Kidney capillary endothelial cell (primary cell): ENCODE data around the gene STARD9.

ENCODE experiments used
- DNase-seq: peaks from one replicate; pipeline ENCODE4 v3.0.0-alpha.2; 2018; ENCODE audit warnings: low spot score

STARD9 gene

DNA sequence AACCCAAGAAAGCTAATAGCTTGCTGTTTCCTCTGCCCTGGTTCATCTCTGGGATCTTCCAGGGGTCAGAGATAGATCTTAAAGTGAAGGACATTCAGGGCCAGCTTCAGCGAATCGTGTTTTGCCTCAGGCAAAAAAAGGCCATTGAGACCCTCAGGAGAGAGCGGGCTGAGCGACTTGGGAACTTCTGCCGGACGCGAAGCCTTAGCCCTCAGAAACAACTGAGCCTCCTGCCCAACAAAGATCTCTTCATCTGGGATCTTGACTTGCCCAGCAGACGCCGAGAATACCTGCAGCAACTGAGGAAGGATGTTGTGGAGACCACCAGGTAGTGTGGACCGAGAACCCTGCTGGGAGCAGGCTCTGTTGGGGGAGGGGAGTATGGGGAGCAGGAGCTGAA is 119.0 kb downstream of the STARD9 start:
- no peak for DNase-seq

DNA sequence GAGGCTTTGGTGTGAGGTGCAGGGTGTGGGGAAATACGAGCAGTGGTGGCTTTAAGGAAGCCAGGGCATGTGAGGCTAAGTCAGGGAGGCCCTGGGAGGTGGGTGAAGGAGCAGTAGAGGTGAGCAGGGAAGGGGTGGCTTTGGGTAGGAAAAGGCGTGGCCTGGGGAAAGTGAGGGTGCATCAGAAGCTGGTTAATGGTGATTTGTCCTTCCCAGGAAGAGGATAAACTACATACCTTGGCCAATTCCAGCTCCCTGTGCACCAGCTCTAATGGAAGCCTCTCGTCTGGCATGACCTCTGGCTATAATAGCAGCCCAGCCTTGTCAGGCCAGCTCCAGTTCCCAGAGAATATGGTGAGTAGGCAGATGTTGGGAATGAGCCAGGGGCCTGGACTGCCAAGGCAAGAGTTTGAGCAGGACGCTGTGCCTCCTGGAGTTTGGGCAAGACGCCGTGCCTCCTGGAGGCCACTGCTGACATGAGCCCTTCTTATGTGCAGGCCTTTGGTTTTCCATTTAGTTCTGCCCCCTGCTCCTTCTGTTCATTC is 120.2 kb downstream of the STARD9 start:
- DNase-seq = no peak

DNA sequence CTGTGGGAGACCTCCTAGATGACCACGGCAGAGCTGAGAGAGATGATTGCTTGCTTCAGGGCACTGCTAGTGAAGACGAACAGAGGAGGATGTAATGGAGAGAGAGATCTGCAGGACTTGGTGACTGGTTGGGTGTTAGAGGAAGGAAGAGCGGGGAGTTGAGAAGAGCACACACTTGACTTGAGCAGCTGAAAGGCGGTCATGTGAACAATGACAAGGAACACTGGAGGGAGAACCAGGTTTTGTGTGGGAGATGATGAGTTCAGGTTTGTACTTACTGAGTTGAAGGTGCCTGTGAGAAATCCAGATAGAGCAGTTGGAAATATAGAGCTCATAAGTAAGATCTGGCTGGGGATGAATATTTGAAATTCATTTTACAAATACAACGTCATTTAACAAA is 121.2 kb downstream of the STARD9 start:
- DNase-seq = no peak

DNA sequence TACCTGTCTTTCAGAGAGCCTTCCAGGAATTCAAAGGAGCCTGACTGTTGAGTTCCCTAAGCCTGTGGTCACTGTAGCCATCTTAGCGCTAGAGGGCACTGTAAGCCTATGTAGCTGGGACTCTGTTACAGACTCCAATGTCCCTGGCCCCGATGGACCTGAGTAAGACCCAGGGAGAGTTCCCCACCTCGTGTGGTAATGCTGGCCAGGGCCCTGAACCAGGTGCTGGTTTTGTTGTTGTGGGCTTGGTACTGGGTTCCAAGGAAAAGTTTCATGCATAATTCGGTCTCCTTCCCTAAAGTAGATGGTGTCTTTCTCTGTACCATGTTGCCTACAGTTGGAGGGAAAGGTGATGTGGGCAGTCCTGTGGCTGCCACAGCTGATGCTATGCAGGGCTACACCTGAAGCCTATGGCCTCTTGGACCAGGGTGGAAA is 129.1 kb downstream of the STARD9 start:
- peak; percentile 47 for DNase-seq

DNA sequence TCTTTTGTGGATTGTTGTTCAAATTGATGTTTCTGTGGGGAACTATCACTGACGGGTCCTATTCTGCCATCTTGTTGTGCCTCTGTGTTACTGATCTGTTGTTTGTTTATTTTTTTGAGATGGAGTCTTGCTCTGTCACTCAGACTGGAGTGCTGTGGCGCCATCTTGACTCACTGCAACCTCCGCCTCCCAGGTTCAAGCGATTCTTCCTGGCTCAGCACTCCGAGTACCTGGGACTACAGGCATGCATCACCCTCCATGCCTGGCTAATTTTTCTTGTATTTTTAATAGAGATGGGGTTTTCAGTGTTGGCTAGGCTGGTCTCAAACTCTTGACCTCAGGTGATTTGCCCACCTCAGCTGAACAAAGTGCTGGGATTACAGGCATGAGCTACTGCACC is 129.9 kb downstream of the STARD9 start:
- DNase-seq = no peak

DNA sequence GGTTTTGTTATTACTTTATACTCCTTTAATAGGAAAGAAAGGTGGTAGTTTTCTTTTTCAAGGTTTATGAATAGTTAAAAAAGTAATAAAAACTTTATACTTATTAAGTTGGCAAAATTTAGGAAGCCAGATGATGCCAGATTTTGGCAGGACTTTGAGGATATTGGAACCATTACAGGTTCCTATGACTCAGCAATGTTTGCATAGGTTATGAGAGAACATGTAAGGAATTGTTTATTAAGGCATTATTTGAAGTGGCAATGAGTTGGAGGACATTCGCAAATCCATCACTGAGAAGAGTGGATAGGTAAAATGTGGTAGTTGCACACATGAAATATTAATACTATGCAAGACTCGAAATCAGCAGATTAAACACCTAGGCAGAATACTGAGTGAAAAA is 131.7 kb downstream of the STARD9 start:
- DNase-seq = no peak

DNA sequence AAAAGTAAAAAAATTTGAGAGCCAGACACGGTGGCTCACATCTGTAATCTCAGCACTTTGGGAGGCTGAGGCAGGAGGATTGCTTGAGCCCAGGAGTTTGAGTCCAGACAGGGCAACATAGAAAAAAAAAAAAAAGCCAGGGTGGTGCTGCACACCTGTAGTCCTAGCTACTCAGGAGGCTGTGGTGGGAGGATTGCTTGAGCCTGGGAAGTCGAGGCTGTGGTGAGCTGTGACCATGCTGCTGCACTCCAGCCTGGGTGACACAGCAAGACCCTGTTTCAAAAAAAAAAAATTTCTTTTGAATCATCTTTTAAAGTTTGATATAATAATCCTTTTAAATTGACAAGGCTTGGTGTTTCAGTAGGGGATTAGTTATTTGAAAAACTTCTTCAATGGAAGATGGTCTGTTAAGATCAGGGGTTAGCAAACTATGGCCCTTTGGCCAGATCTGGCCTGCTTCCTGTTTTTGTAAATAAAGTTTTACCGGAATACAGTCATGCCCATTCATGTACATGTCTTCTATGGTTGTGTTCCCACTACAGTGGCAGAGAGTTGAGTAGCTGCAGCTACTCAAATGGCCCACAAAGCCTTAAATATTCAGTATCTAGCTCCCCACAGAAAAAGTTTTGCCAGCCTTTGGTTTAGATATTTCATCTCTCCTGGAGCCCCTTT is 132.6 kb downstream of the STARD9 start:
- no peak for DNase-seq

DNA sequence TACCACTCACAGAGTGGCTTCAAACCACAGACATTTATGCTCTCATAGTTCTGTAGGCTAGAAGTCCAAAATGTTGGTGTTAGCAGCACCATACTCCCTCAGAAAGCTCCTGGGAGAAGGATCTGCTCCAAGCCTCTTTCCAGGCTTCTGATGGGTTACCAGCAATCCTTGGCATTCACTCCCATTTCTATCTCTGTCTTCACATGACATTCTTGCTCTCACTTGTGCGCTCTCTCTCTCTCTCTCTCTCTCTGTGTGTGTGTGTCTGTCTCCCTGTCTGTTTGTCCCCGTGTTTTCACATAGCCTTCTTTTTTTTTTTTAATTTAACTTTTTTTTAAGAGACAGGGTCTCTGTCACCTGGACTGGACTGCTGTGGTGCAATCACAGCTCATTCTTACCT is 135.3 kb downstream of the STARD9 start:
- no peak for DNase-seq

DNA sequence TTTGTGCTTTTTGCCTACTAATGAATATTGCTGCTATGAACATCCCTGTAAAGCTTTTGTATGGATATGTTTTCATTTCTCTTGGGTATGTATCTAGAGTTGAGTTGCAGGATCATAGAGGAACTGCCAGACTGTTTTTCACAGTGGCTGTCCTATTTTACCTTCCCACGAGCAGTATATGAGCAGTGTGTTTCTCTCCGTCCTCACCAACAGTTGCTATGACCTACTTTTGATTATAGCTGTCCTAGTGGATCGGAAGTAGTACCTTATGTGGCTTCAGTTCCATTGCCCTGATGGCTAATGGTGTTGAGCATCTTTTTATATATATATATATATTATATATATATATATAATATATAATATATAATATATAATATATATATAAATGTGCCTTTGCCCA is 136.3 kb downstream of the STARD9 start:
- no peak for DNase-seq

DNA sequence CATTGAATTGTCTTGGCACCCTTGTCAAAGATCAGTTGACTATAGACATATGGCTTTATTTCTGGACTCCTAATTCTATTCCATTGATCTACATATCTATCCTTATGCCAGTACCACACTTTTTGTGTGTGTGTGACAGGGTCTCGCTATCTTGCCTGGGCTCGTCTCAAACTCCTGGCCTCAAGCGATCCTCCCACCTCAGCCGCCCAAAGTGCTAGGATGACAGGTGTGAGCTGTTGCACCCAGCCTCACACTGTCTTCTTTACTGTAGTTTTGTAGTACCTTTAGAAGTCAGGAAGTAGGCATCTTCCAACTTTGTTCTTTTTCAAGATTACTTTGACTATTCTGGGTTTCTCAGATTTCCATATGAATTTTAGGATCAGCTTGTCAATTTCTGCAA is 137.2 kb downstream of the STARD9 start:
- DNase-seq = no peak

DNA sequence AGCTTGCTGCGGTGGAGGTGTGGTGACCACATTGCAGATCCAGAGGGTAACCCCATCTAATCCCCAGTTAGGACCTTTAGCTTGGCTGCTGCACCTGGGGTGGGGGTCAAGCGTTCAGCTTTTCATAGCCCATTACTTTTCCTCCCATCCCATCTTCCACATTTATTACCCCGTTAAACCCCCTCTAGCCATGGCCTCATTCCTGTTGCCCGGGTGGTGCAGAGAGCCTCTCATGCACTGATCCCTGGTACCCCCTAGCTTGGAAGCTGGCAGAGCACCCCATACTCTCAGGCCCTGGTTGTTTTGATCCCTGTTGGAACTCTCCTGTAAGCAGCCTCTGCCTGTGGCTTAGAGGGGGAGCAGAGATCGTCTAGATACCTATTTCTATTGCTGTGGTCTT is 140.7 kb downstream of the STARD9 start:
- DNase-seq = no peak

DNA sequence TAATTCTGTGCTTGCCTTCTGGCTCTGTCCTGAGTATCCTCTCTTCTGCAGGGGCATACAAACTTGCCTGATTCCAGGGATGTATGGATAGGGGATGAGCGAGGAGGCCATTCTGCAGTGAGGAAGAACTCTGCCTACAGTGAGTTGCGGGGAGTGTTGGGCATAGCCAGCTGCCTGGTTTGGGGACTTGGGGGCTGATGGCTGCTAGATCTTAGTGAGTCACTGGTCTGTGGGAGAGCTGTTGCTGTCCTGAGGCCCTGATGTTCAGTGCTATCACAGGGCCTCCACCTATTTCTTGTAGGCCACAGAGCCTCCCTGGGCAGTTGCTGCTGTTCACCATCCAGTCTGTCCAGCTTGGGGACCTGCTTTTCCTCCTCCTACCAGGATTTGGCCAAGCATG is 141.2 kb downstream of the STARD9 start:
- no peak for DNase-seq

DNA sequence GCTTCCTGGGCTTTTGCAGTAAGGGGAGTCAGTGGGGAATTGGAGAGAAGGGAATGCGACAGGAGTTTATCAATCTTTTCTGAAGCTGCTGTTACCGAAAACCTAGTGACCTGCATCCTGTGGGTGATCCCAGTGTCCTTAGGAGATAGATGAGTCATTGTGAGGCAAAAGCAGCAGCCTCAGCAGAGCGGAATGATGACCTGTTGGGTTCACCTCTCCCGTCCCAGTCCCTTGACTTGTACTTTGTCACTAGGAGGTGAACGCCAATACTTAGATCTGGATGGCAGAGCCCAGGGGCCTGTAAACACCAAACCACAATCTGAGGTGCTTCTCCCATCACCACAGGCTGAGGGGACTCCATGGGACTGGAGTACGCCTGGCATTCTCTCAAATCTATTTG is 143.6 kb downstream of the STARD9 start:
- DNase-seq = no peak

DNA sequence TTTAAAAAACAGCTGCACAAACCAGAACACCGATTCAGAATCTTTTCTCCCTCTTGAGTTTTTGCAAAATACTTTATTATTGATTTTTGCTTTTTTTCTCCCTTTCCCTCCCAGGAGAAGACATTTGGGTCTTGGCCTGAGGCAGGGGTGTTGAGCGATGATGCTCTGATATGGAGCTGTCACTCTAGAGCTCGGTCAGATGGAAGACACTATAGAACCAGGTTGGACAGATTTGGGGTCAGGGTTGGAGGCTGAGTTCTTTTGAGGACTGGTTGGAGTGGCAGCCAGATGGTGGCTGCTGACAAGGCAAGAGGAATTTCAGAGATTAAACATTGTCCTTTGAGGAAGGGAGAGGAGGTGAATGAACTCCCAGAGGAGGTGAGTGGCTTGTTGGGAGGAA is 144.7 kb downstream of the STARD9 start:
- DNase-seq = no peak

DNA sequence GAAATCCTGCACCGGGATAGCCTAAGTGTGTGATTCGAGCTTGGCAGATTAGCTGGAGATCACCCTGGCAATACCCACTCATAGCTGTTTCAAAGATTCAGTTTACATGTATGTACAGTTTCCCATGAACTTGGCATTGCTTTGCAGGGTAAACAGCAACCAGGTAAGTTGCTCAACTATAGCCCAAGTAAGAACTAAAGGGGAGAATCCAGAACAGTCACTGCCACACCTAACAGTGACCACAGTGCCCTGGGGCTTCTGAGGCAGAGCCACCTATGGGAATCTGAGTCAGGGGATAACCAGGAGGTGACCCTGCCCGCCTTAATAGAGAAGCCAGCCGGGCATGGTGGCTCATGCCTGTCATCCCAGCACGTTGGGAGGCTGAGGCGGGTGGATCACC is 145.6 kb downstream of the STARD9 start:
- no peak for DNase-seq

DNA sequence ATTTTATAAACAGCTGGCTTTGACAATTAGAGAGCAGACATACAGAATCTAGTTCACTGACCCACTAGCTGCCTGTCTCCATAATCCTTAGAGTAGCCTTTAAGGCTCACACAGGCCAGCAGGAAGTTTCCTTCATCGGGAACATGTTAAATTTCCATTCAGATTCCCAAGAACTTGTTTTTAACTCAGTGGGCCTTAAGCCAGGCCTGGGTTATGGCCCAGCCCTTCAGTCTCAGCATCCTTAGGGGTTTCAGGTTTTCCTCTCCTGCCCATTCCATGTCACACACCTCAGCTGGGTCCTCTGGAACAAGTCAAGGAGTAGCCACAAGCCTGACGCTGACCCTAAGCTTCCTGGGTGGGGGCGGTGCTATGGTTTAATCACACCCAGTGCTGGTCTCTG is 146.5 kb downstream of the STARD9 start:
- no peak for DNase-seq

DNA sequence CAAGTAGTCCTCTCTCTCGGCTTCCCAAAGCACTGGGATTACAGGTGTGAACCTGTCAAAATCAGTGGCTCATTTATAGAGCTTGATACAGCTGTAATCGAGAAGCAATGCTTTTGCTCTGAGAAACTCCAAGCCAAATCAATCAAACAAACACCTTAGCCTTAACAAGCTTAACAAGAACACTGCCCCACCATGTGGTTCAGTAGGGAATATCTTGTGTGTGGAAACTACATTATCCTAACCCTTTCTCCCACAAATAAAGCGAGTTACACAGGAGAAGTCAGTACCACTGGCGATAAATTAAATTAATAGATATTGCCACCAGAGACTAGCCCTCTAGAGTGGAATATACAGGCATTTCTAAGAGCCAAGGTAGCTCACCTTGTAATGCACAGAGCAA is 147.7 kb downstream of the STARD9 start:
- no peak for DNase-seq

DNA sequence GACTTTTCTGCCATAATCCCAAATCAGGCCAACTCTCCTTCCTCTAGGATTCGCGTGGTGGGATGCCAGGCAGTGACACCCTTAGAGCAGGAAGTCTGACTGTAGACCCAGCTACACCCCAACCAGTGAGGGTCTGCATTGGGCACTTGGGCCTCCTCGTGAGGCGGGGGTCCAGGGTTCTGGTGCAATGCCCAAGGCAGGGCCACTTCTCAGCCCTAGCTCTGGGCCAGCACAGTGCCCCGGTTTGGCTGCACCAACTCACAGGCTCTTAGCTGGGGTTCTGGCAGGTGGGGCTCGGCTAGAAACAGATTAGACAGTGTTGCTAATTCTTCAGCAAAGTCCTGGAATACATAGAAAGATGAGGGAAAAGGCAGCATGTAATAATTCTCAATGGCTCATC is 148.9 kb downstream of the STARD9 start:
- no peak for DNase-seq

DNA sequence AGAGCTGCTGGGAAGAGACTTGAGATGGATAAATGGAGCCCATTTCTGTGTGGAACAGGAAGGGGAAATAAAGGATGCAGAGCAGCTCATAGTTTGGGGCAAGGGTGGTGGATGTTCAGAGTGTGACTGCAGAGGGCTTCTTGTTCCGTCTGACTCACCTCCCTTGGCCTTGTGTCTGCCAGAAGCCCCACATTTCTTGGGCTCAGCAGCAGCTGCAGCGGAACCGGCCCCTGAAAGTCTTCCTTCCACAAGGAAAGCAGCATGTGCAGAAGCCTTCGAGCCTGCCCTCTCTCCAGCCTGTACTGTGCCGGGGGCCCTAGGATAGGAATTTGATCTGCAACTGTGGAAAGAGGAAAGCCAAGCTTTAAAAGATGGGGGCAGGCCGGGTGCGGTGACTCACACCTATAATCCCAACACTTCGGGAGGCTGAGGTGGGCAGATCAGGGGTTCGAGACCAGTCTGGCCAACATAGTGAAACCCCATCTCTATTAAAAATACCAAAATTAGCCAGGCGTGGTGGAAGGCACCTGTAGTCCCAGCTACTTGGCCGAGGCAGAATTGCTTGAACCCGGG is 150.0 kb downstream of the STARD9 start:
- no peak for DNase-seq

DNA sequence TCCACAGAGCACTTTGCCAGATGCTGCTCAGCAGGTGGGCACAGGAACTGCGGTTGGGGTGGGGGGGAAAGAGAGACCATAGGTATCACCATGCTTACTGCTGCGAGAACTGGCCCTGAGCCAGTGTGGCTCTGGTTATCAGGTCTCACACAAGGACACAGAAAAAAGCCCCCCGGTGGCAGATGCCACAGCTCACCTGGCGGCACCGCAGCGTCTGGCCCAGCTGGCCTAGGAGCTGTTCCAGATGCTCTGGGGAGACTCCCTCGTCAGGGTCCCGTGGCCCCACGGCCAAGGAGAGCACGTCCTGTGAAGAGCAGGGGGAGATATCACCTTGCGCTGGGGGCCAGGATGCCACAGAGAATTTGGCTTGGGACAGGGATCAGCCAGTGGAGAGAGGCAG is 150.7 kb downstream of the STARD9 start:
- DNase-seq = no peak

DNA sequence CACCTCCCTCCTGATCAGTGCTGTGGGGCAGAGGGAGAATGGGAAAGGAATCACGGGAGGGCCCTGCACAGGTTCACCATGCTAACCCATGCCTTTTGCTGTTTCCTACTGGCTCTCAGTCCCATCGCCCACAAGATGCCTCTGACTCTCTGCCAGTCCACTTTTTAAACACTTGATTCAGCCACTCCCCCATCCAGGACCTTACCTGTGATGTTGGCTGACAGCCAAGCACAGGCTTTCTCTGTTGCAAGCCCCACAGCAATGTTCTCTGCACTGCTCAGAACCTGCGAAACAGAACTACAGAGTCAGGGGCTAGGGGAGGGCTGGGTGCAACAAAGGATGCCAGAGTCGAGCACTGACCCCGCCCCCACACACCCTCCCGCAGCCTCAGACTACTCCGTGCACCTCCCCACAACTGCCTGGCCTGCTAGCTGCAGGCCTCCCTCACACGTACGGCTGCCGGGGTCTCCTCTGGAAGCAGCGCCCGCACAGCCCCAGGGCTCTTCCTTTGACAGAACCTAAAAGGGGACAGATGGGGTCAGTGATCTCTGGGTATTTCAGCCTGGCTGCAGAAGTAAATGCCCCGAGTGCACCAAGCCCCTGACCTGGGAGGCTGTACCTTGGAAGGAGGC is 152.5 kb downstream of the STARD9 start:
- no peak for DNase-seq

DNA sequence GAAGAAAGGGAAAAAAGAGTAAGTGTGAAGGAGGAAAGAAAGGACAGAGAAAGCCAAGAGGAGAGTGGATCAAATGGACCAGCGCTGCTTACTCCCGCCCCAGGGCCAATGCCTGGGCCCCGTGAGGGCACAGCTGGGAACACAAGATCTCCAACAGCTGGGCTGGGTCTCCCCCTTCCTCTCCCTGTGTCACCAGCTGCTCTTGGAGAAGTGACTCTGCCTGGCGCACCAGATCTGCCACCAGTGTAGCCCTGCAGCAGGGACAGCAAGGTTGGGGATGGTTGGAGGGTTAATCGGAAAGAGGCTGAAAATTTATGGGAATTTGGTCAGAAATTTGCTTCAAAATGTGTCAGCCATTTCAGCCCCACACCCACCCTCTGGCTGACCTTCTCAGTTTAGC is 153.2 kb downstream of the STARD9 start:
- no peak for DNase-seq

DNA sequence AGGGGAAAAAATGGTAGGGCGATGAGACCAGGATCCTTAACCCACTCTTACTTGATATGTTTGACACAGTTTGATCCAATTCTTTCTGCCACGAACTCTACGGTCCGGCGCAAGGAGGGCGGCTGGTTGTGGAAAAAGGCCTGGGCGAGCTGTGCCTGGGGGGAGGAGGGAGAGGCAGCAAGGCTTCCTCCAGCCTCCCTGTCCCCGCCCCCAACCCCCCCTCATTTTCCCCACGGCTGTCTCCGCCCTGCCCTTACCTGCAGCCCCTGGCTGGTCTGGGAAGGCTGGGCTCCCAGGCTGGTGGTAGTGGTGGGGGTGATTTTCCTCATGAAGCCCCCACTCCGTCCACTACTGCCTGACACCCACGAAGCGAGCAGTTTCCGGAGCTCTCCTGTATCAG is 153.6 kb downstream of the STARD9 start:
- DNase-seq = no peak

DNA sequence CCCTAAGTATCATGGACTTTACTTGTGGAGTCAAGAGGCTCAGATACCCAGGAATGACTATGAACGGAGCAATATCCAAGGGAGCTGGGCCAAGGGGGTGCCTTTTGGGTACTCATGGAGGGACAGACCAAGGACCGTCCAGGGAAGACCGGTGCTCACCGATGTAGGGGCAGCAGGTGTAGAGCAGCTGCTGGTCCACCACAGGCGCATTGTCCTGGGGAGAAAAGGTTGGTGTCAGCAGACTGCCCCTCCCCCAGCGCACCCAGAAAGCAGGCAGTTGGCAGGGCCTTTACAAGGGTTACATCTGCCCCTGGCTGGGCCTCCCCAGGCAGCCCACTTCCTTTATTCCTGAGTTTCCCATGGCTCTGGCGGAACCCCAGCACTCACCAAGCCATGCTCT is 154.0 kb downstream of the STARD9 start:
- no peak for DNase-seq
